HL-60 (cell line): ENCODE data around the gene MMAB.

ENCODE experiments used
- DNase-seq, 2 experiments: peaks; one replicate each; pipeline ENCODE4 v3.0.0-alpha.2; 2010 to 2020; ENCODE audit warnings: low read depth in 1 of 2, low spot score in 1 of 2
- H3K27ac ChIP-seq: fragments of 250-450 bp; sonication (Bioruptor Pico); replicated peaks from 2 replicates; pipeline ENCODE4 v1.5.1; 2020; ENCODE audit warnings: mild to moderate bottlenecking, moderate library complexity
- H3K27me3 ChIP-seq: fragments of 250-450 bp; sonication (Bioruptor Pico); 2 replicates; pipeline ENCODE4 v1.5.1; 2021; ENCODE audit warnings: mild to moderate bottlenecking, moderate library complexity; ENCODE audit not compliant: insufficient read depth, poor library complexity, severe bottlenecking
- H3K4me3 ChIP-seq: replicated peaks from 2 replicates; pipeline ENCODE4 v1.5.1; 2011; ENCODE audit warnings: mild to moderate bottlenecking, control low read depth, low read length; ENCODE audit not compliant: insufficient read depth
- GABPA ChIP-seq: IDR thresholded peaks from 2 replicates; pipeline ENCODE4 v1.6.1; 2012; ENCODE audit warnings: low read depth
- POLR2AphosphoS5 ChIP-seq: IDR thresholded peaks from 2 replicates; pipeline ENCODE4 v1.6.1; 2012; ENCODE audit warnings: low read depth
- SPI1 ChIP-seq: IDR thresholded peaks from 2 replicates; pipeline ENCODE4 v1.6.1; 2012; ENCODE audit warnings: low read depth, mild to moderate bottlenecking, borderline replicate concordance
- TF ChIP-seq, protein P1 (sequence below): IDR thresholded peaks from 2 replicates; pipeline ENCODE4 v1.6.1; 2012; ENCODE audit warnings: low read depth; ENCODE audit not compliant: insufficient replicate concordance
- TF ChIP-seq, protein P2 (sequence below): IDR thresholded peaks from one replicate; pipeline ENCODE4 v1.5.1; 2011; ENCODE audit warnings: low read length, control low read depth, inconsistent platforms; ENCODE audit not compliant: insufficient read depth

MMAB gene

DNA sequence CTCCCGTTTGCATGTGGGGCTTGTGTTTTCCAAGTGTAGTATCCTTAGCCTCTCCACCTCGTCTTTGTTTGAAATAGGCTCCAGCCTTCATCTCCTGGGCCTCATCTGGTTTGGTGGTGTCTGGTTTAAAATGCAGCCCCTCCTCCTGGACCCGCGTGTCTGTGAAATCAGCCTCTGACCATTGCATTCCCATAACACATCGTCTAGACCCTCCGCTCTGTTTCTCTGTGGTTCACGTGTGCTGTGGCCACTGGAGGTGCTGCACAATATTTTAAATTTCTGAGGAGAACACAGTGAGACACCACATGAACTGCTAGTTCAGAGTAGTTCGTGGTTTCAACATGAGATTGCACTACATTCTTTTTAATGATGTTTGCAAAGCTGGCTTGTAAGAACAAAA is 60.3 kb downstream of the MMAB start:
- Histone ChIP-seq H3K27ac (no peak overlapping the region), H3K4me3 (no peak overlapping the region), H3K27me3 (no peaks in the 10 kb centered on the region)
- no peak for DNase-seq
- no peak for TF ChIP-seq SPI1
- TF ChIP-seq, protein P1, sequence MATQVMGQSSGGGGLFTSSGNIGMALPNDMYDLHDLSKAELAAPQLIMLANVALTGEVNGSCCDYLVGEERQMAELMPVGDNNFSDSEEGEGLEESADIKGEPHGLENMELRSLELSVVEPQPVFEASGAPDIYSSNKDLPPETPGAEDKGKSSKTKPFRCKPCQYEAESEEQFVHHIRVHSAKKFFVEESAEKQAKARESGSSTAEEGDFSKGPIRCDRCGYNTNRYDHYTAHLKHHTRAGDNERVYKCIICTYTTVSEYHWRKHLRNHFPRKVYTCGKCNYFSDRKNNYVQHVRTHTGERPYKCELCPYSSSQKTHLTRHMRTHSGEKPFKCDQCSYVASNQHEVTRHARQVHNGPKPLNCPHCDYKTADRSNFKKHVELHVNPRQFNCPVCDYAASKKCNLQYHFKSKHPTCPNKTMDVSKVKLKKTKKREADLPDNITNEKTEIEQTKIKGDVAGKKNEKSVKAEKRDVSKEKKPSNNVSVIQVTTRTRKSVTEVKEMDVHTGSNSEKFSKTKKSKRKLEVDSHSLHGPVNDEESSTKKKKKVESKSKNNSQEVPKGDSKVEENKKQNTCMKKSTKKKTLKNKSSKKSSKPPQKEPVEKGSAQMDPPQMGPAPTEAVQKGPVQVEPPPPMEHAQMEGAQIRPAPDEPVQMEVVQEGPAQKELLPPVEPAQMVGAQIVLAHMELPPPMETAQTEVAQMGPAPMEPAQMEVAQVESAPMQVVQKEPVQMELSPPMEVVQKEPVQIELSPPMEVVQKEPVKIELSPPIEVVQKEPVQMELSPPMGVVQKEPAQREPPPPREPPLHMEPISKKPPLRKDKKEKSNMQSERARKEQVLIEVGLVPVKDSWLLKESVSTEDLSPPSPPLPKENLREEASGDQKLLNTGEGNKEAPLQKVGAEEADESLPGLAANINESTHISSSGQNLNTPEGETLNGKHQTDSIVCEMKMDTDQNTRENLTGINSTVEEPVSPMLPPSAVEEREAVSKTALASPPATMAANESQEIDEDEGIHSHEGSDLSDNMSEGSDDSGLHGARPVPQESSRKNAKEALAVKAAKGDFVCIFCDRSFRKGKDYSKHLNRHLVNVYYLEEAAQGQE = no peak
- TF ChIP-seq POLR2AphosphoS5 = no peak
- TF ChIP-seq, protein P2, sequence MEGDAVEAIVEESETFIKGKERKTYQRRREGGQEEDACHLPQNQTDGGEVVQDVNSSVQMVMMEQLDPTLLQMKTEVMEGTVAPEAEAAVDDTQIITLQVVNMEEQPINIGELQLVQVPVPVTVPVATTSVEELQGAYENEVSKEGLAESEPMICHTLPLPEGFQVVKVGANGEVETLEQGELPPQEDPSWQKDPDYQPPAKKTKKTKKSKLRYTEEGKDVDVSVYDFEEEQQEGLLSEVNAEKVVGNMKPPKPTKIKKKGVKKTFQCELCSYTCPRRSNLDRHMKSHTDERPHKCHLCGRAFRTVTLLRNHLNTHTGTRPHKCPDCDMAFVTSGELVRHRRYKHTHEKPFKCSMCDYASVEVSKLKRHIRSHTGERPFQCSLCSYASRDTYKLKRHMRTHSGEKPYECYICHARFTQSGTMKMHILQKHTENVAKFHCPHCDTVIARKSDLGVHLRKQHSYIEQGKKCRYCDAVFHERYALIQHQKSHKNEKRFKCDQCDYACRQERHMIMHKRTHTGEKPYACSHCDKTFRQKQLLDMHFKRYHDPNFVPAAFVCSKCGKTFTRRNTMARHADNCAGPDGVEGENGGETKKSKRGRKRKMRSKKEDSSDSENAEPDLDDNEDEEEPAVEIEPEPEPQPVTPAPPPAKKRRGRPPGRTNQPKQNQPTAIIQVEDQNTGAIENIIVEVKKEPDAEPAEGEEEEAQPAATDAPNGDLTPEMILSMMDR = no peak
- no peak for TF ChIP-seq GABPA

DNA sequence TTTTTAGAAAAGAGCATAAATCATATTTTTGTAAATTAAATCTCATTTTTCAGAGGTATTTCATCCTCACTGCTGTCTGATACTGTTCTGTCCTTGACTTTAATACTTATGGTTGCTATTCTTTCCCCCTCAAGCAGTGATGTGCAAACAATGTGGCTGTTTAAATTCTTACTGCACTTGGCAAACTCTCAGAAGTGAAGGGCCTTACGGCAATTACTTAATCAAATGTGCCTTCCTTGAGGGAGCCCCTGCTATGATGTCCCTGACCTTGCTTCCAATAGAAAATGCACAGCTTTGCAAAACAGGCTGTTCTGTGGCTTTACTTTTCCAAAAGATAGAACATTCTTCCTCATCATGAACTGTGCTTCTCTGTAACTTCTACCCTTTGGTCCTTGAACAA is 60.7 kb downstream of the MMAB start:
- no peak overlapping the region for H3K4me3 ChIP-seq
- DNase-seq = no peak
- TF ChIP-seq POLR2AphosphoS5 = no peak
- TF ChIP-seq, protein P1 = no peak
- TF ChIP-seq, protein P2 = no peak
- no peaks in the 10 kb centered on the region for H3K27me3 ChIP-seq
- no peak overlapping the region for H3K27ac ChIP-seq

- TF ChIP-seq SPI1 (no peak), GABPA (no peak), POLR2AphosphoS5 (no peak)
- TF ChIP-seq, protein P1 = no peak
- TF ChIP-seq, protein P2 = no peak
- DNase-seq = no peak
These were observed 63.1 kb downstream of the MMAB start for GRCh38 chr12:109510196-109510595.

More at GRCh38 chr12:109510196-109510595, 63.1 kb downstream of the MMAB start:
- H3K27me3 ChIP-seq = no peaks in the 10 kb centered on the region
- H3K4me3 ChIP-seq = no peak overlapping the region
- H3K27ac ChIP-seq = no peak overlapping the region
